22Rv1 (cell line): ENCODE data around the gene DSCAM.

Experiments
- H3K27ac ChIP-seq: fragments of 450-650 bp; 2 replicates; pipeline ENCODE4 v1.5.1; 2017
- CTCF ChIP-seq: fragments of 450-650 bp; IDR thresholded peaks from 2 replicates; pipeline ENCODE4 v1.5.1; 2017; ENCODE audit warnings: mild to moderate bottlenecking
- ZFX ChIP-seq: fragments of 450-650 bp; IDR thresholded peaks from 2 replicates; pipeline ENCODE4 v1.6.1; 2017; ENCODE audit warnings: antibody characterized with exemption, borderline replicate concordance

DSCAM gene

GRCh38 chr21:40117236-40117635 lies 729.7 kb downstream of the DSCAM start:
- TF ChIP-seq CTCF (no peak), ZFX (no peak)
- no peak overlapping the region for H3K27ac ChIP-seq

- TF ChIP-seq ZFX: no peak
- no peak for TF ChIP-seq CTCF
- H3K27ac ChIP-seq: no peak overlapping the region
Observed at GRCh38 chr21:40115775-40116174, 731.2 kb downstream of the DSCAM start.

- no peak overlapping the region for H3K27ac ChIP-seq
- TF ChIP-seq ZFX: no peak
- TF ChIP-seq CTCF: no peak
Observed at GRCh38 chr21:40102682-40103081, 744.3 kb downstream of the DSCAM start.

- no peak overlapping the region for H3K27ac ChIP-seq
- TF ChIP-seq ZFX (no peak), CTCF (no peak)
Observed at GRCh38 chr21:40099809-40100208, 747.1 kb downstream of the DSCAM start.

- TF ChIP-seq CTCF (no peak), ZFX (no peak)
- no peak overlapping the region for H3K27ac ChIP-seq
Observed at GRCh38 chr21:40095477-40095876, 751.5 kb downstream of the DSCAM start.

GRCh38 chr21:40080385-40080784 lies 766.6 kb downstream of the DSCAM start:
- H3K27ac ChIP-seq: no peak overlapping the region
- no peak for TF ChIP-seq ZFX

GRCh38 chr21:40074710-40075109 lies 772.2 kb downstream of the DSCAM start:
- TF ChIP-seq ZFX: no peak
- TF ChIP-seq CTCF: no peak
- no peak overlapping the region for H3K27ac ChIP-seq

- no peak overlapping the region for H3K27ac ChIP-seq
- TF ChIP-seq CTCF (no peak), ZFX (no peak)
Observed at GRCh38 chr21:40074198-40074597, 772.8 kb downstream of the DSCAM start.
